GM23338 (cell line): ENCODE data around the gene WNT10A. TPM values are rescaled to one million over a fixed set of nuclear protein-coding genes. Genes with fewer than 3 reads are reported as not detected.
A peak's percentile ranks its signal among the peaks of the same experiment; 100 is the strongest.

Source experiments
- ATAC-seq: fragments of 200-7000 bp; cut with Tn5 transposase; 3 replicates; pipeline ENCODE4 v1.9.1; 2020
- DNase-seq: peaks from one replicate; pipeline ENCODE4 v3.0.0-alpha.2; 2015; ENCODE audit warnings: low spot score
- H2AFZ ChIP-seq: fragments of 200-600 bp; sonication (generic); 2 replicates; pipeline ENCODE4 v1.8.0; 2016; ENCODE audit warnings: antibody characterized with exemption, mild to moderate bottlenecking, moderate library complexity
- H3F3A ChIP-seq: fragments of 200-600 bp; sonication (generic); replicated peaks from 2 replicates; pipeline ENCODE4 v1.8.0; 2017; ENCODE audit warnings: antibody characterized with exemption, mixed run types, low read depth
- H3K27ac ChIP-seq: fragments of 200-600 bp; sonication (generic); 2 replicates; pipeline ENCODE4 v1.6.1; 2016; ENCODE audit warnings: low read depth
- H3K27me3 ChIP-seq: fragments of 200-600 bp; sonication (generic); 2 replicates; pipeline ENCODE4 v1.8.0; 2016; ENCODE audit warnings: mild to moderate bottlenecking, mixed run types, moderate library complexity; ENCODE audit not compliant: insufficient read depth
- H3K36me3 ChIP-seq: fragments of 200-600 bp; sonication (generic); 2 replicates; pipeline ENCODE4 v1.8.0; 2016; ENCODE audit warnings: mild to moderate bottlenecking; ENCODE audit not compliant: insufficient read depth
- H3K4me1 ChIP-seq: fragments of 200-600 bp; sonication (generic); 2 replicates; pipeline ENCODE4 v1.8.0; 2016; ENCODE audit warnings: mild to moderate bottlenecking, moderate library complexity; ENCODE audit not compliant: insufficient read depth
- H3K4me2 ChIP-seq: fragments of 200-600 bp; sonication (generic); 2 replicates; pipeline ENCODE4 v1.7.1; 2017; ENCODE audit warnings: mixed run types
- H3K4me3 ChIP-seq: fragments of 200-600 bp; sonication (generic); 2 replicates; pipeline ENCODE4 v1.6.1; 2016; ENCODE audit warnings: mixed run types
- H3K79me2 ChIP-seq: fragments of 200-600 bp; sonication (generic); replicated peaks from 2 replicates; pipeline ENCODE4 v1.8.0; 2017; ENCODE audit warnings: mild to moderate bottlenecking; ENCODE audit not compliant: insufficient read depth
- H3K9me2 ChIP-seq: fragments of 200-600 bp; sonication (generic); 2 replicates; pipeline ENCODE4 v1.8.0; 2017; ENCODE audit not compliant: insufficient read depth
- H4K20me1 ChIP-seq: fragments of 200-600 bp; sonication (generic); replicated peaks from 2 replicates; pipeline ENCODE4 v1.8.0; 2017; ENCODE audit warnings: mild to moderate bottlenecking; ENCODE audit not compliant: insufficient read depth
- H3K27ac Mint-ChIP-seq: 2 replicates; pipeline ENCODE4 v1.8.0; 2020; ENCODE audit warnings: inconsistent platforms, mild to moderate bottlenecking, moderate library complexity, mixed read lengths
- H3K27me3 Mint-ChIP-seq: 3 replicates; pipeline ENCODE4 v1.8.0; 2022; ENCODE audit warnings: low read depth, mild to moderate bottlenecking, moderate library complexity, mixed read lengths, inconsistent platforms; ENCODE audit not compliant: insufficient read depth, poor library complexity
- H3K36me3 Mint-ChIP-seq: 3 replicates; pipeline ENCODE4 v1.8.0; 2021; ENCODE audit warnings: low read depth, mild to moderate bottlenecking, inconsistent platforms, moderate library complexity, mixed read lengths
- H3K4me1 Mint-ChIP-seq: 3 replicates; pipeline ENCODE4 v1.8.0; 2020; ENCODE audit warnings: mild to moderate bottlenecking, inconsistent platforms, mixed read lengths
- H3K4me3 Mint-ChIP-seq: 3 replicates; pipeline ENCODE4 v1.8.0; 2021; ENCODE audit warnings: moderate library complexity, mild to moderate bottlenecking, inconsistent platforms, mixed read lengths
- H3K9me3 Mint-ChIP-seq: 3 replicates; pipeline ENCODE4 v1.8.0; 2020; ENCODE audit warnings: moderate library complexity, mild to moderate bottlenecking, inconsistent platforms, mixed read lengths
- EZH2 ChIP-seq: fragments of 200-600 bp; sonication (generic); IDR thresholded peaks from one replicate; pipeline ENCODE4 v1.8.0; 2017; ENCODE audit warnings: antibody characterized with exemption, mild to moderate bottlenecking, low read depth; ENCODE audit not compliant: unreplicated experiment
- STAT1 ChIP-seq: IDR thresholded peaks from one replicate; pipeline ENCODE4 v1.6.1; 2016; ENCODE audit warnings: antibody characterized with exemption; ENCODE audit not compliant: unreplicated experiment
- ZNF462 ChIP-seq: fragments of 250-450 bp; sonication (Bioruptor Pico); IDR thresholded peaks from 2 replicates; pipeline ENCODE4 v1.5.0; 2020; ENCODE audit warnings: mild to moderate bottlenecking, moderate library complexity
- polyA plus RNA-seq: library from polyadenylated mRNA; unstranded; fragments of >200 nt; fragmentation: Nextera tagmentation; extraction: Ambion mirVana; gene quantifications from 2 replicates; pipeline ENCODE4 v1.2.1, GENCODE V29; 2016
- total RNA-seq: library from RNA; depleted of rRNA; stranded (reverse); fragments of >200 nt; shearing (Covaris generic); gene quantifications from 2 replicates; pipeline ENCODE4 v1.2.3, GENCODE V29; 2014

WNT10A gene
- total and polyA plus RNA-seq, 2 experiments from 2014 or later = not detected

GRCh38 chr2:218854860-218855259, 25.8 kb upstream of the WNT10A start:
- no peaks in the 10 kb centered on the region; the same call in 1 of the 2 replicates for H3K36me3 ChIP-seq
- no peak overlapping the region for H3K4me3 ChIP-seq
- H3F3A ChIP-seq = 0 out of 2 replicates have a peak, but pooled peaks cover 10% of the 10 kb centered on the region
- peaks cover 78% of the 10 kb centered on the region for H3K27me3 ChIP-seq
- TF ChIP-seq STAT1 (no peak), EZH2 (peak; percentile 50)
- ATAC-seq = no peak
- no peak for DNase-seq
- no peaks in the 10 kb centered on the region for H3K79me2 ChIP-seq
- Mint-ChIP-seq H3K9me3 (no peaks in the 10 kb centered on the region; the same call in 2 of the 3 replicates), H3K36me3 (no peaks in the 10 kb centered on the region), H3K4me1 (peaks cover 55% of the 10 kb centered on the region), H3K27ac (no peak overlapping the region), H3K27me3 (peaks cover 70% of the 10 kb centered on the region), H3K4me3 (no peak overlapping the region)
- no peaks in the 10 kb centered on the region for H3K9me2 ChIP-seq
- no peak overlapping the region for H2AFZ ChIP-seq
- no peak overlapping the region for H3K27ac ChIP-seq
- peaks cover 46% of the 10 kb centered on the region for H3K4me1 ChIP-seq
- H4K20me1 ChIP-seq = peaks cover 2% of the 10 kb centered on the region
- H3K4me2 ChIP-seq = peak overlapping the region; percentile 33

- Mint-ChIP-seq H3K36me3 (no peaks in the 10 kb centered on the region), H3K4me1 (peaks cover 60% of the 10 kb centered on the region), H3K4me3 (peak overlapping the region; percentile 39; the same call in 1 of the 3 replicates), H3K9me3 (no peaks in the 10 kb centered on the region; the same call in 2 of the 3 replicates), H3K27ac (no peak overlapping the region), H3K27me3 (peaks cover 77% of the 10 kb centered on the region)
- H3K27ac ChIP-seq = no peak overlapping the region
- H3K4me3 ChIP-seq = no peak overlapping the region
- H3K4me2 ChIP-seq = peak overlapping the region; percentile 33
- H3K36me3 ChIP-seq = no peaks in the 10 kb centered on the region; the same call in 1 of the 2 replicates
- H3F3A ChIP-seq = 0 out of 2 replicates have a peak, but pooled peaks cover 15% of the 10 kb centered on the region
- H2AFZ ChIP-seq = no peak overlapping the region
- no peaks in the 10 kb centered on the region for H3K79me2 ChIP-seq
- peaks cover 53% of the 10 kb centered on the region for H3K4me1 ChIP-seq
- no peaks in the 10 kb centered on the region for H3K9me2 ChIP-seq
- no peak for ATAC-seq
- peaks cover 7% of the 10 kb centered on the region for H4K20me1 ChIP-seq
- peaks cover 85% of the 10 kb centered on the region for H3K27me3 ChIP-seq
- TF ChIP-seq EZH2 (peak; percentile 45), ZNF462 (no peak)
- DNase-seq = no peak
Observed at GRCh38 chr2:218855305-218856166, 25.1 kb upstream of the WNT10A start.
